ENCODE data around the gene TIGD3. TPM values are rescaled to one million over a fixed set of nuclear protein-coding genes. Genes with fewer than 3 reads are reported as not detected.

TIGD3 gene, protein sequence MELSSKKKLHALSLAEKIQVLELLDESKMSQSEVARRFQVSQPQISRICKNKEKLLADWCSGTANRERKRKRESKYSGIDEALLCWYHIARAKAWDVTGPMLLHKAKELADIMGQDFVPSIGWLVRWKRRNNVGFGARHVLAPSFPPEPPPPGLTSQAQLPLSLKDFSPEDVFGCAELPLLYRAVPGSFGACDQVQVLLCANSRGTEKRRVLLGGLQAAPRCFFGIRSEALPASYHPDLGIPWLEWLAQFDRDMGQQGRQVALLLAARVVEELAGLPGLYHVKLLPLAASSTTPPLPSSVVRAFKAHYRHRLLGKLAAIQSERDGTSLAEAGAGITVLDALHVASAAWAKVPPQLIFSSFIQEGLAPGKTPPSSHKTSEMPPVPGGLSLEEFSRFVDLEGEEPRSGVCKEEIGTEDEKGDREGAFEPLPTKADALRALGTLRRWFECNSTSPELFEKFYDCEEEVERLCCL
- 0.30 TPM in 1 of 2 replicates, not detected in the other for total RNA-seq

GRCh38 chr11:65354265-65355012 lies at the start of gene TIGD3:
TIGD3 (plus strand) TSS chr11:65354751; CDS start chr11:65355809, 1,058 bp downstream.

GRCh38 chr11:65314501-65315203 lies 39.9 kb upstream of the TIGD3 start, which contains the start of gene CDC42EP2:
CDC42EP2 (plus strand) TSS chr11:65314866; CDS start chr11:65320899, 6,033 bp downstream.

GRCh38 chr11:65382033-65382803 lies 27.7 kb downstream of the TIGD3 start, which contains the start of gene SLC25A45:
SLC25A45 (minus strand) TSS chr11:65382646; CDS start chr11:65381951, 695 bp downstream.

DNA sequence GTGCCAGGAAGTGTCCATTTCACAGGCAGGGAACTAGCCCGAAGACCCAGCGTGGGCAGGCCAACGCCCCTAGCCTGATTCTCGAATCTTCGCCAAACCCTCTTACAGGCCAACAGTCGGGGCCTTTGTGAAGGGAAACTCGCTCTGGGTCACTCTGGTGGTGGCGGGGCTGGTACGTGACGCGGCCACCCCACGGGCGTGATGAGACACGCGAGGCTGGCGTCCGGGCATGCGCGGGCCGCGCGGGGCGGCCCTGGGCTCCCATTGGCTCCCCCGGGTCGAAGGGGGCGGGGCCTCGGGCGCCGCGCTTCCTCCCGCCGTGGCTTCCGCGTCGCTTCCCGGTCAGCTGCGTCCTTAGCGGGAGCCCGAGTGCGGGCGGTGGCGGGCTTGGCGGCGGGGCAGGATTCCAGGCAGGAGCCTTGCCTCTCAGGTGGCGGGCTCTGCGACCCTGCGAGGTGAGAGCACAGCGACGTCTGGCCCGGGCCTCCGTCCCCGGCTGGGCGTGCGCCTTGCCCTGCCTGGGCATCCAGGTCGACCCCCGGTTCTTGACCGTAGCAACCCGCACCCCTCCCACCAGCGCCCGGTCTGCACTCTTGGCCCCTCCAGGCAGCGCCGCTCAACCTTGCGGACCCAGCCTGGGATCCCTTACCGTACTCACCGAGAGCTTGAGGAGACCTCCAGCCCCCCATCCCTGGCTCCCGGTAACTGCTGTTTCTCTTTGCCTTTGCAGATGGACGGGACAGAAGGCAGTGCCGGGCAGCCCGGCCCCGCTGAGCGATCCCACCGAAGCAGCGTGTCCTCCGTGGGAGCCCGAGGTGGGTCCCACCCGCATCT lies 32.0 kb downstream of the TIGD3 start, which contains the start of gene FRMD8:
FRMD8 (plus strand) TSS at position 331 of the 834 bp plus-strand sequence; CDS start at position 731, 400 bp downstream.

Other genes with a start within 250 kb of the TIGD3 start
- 8.5 and 17.0 TPM in 2 replicates for gene TM7SF2, start 242.9 kb upstream of the TIGD3 start, total RNA-seq
- 12.4 and 15.7 TPM in 2 replicates for gene ZNHIT2, start 237.1 kb upstream of the TIGD3 start, total RNA-seq
- gene FAU, start 232.6 kb upstream of the TIGD3 start, total RNA-seq = 504 and 675 TPM in 2 replicates
- gene MRPL49, start 232.4 kb upstream of the TIGD3 start, total RNA-seq = 64.6 and 81.9 TPM in 2 replicates
- gene SYVN1, start 220.2 kb upstream of the TIGD3 start, total RNA-seq = 14.9 and 17.2 TPM in 2 replicates
- gene SPDYC, start 184.5 kb upstream of the TIGD3 start, total RNA-seq = not detected in 2 replicates
- 243 and 266 TPM in 2 replicates for gene CAPN1, start 172.8 kb upstream of the TIGD3 start, total RNA-seq
- 11.4 and 19.0 TPM in 2 replicates for gene POLA2, start 92.8 kb upstream of the TIGD3 start, total RNA-seq
- 38.5 and 40.8 TPM in 2 replicates for gene CDC42EP2, start 39.9 kb upstream of the TIGD3 start, total RNA-seq
- 37.3 and 38.1 TPM in 2 replicates for gene DPF2, start 20.9 kb upstream of the TIGD3 start, total RNA-seq
- gene SLC25A45, start 27.9 kb downstream of the TIGD3 start, total RNA-seq = 1.1 and 1.5 TPM in 2 replicates
- 59.5 and 60.4 TPM in 2 replicates for gene FRMD8, start 31.9 kb downstream of the TIGD3 start, total RNA-seq
- 12.7 and 14.7 TPM in 2 replicates for gene NEAT1, start 68.0 kb downstream of the TIGD3 start, total RNA-seq
- 683 and 797 TPM in 2 replicates for gene MALAT1, start 144.3 kb downstream of the TIGD3 start, total RNA-seq
- 83.3 and 84.1 TPM in 2 replicates for gene SCYL1, start 170.3 kb downstream of the TIGD3 start, total RNA-seq
- 45.1 and 58.2 TPM in 2 replicates for gene LTBP3, start 203.6 kb downstream of the TIGD3 start, total RNA-seq
- gene ZNRD2, start 215.7 kb downstream of the TIGD3 start, total RNA-seq = 70.6 and 76.7 TPM in 2 replicates
- 45.8 and 46.7 TPM in 2 replicates for gene FAM89B, start 217.8 kb downstream of the TIGD3 start, total RNA-seq
- 33.7 and 53.4 TPM in 2 replicates for gene EHBP1L1, start 221.3 kb downstream of the TIGD3 start, total RNA-seq
- gene KCNK7, start 241.0 kb downstream of the TIGD3 start, total RNA-seq = 0.27 TPM in 1 of 2 replicates, not detected in the other